Measurements from ENCODE around the gene TXLNB. TPM values are rescaled to one million over a fixed set of nuclear protein-coding genes. Genes with fewer than 3 reads are reported as not detected.

TXLNB gene
- polyA plus RNA-seq, 1 of the 3 experiments (the other 2 are of a cell fraction): 0.12 TPM

DNA sequence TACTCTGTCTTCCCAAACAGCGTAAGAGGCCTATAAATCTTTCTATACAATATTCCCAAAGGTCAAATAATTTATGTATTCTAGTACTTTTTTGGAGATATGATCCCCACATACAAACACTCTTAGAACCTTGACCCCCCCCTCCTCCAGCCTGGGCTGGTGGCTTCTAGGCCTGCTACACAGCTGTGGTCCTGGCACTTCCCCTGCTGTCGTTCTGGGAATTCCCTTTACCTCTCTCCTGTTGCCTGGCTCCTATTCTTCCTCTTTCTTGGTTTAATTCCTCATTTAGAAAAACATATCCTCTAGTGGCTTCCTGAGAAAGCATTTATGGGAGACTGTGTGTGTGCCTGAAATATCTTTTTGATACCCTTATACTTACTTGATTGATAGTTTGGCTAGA is 4.1 kb upstream of the TXLNB start:
- Histone ChIP-seq H3K79me2 (ENCODE audit: insufficient read depth) (no peaks in the 10 kb centered on the region), H3F3A (replicated peaks; ENCODE audit: insufficient read depth) (no peaks in the 10 kb centered on the region), H3K9me3 (no peaks in the 10 kb centered on the region), H3K4me3 (ENCODE audit: low read depth in 2 of 2, low read length in 1 of 2) (no peak overlapping the region), H2AFZ (ENCODE audit: low read depth) (no peak overlapping the region), H3K4me2 (no peak overlapping the region), H3K27ac (ENCODE audit: low read depth in 2 of 2, low read length in 1 of 2) (no peak overlapping the region), H3K4me1 (ENCODE audit: control insufficient read depth in 1 of 2, insufficient read depth in 2 of 2, low read depth in 1 of 2, low read length in 1 of 2) (no peaks in the 10 kb centered on the region), H3K36me3 (replicated peaks in 1 of 2; ENCODE audit: control insufficient read depth in 1 of 2, insufficient read depth in 2 of 2, low read length in 1 of 2) (no peaks in the 10 kb centered on the region), H3K9me2 (no peaks in the 10 kb centered on the region), H3K27me3 (ENCODE audit: insufficient read depth) (peaks cover 22% of the 10 kb centered on the region; the same call in 1 of the 2 replicates), H3K9ac (no peak overlapping the region), H4K20me1 (ENCODE audit: insufficient read depth) (no peaks in the 10 kb centered on the region)
- TF ChIP-seq MAX (IDR thresholded peaks at IDR 0.05; ENCODE audit: low read depth): no peak
- no peak for TF ChIP-seq RAD21 (IDR thresholded peaks at IDR 0.05; ENCODE audit: low read length)
- no peak for TF ChIP-seq REST (IDR thresholded peaks at IDR 0.05; ENCODE audit: low read depth, low read length)
- no peak for TF ChIP-seq POLR2AphosphoS5 (IDR thresholded peaks at IDR 0.05; ENCODE audit: low read depth, low read length)
- no peak for TF ChIP-seq TCF12 (IDR thresholded peaks at IDR 0.05)
- no peak for TF ChIP-seq NRF1 (IDR thresholded peaks at IDR 0.05; ENCODE audit: low read depth, low read length)
- no peak for TF ChIP-seq FOSL2 (IDR thresholded peaks at IDR 0.05; ENCODE audit: borderline replicate concordance, low read depth)
- no peak for TF ChIP-seq TEAD4 (IDR thresholded peaks at IDR 0.05; ENCODE audit: borderline replicate concordance, insufficient read depth)
- TF ChIP-seq YY1 (IDR thresholded peaks at IDR 0.05; ENCODE audit: low read depth): no peak
- TF ChIP-seq NFIC (IDR thresholded peaks at IDR 0.05; ENCODE audit: borderline replicate concordance): no peak
- no peak for TF ChIP-seq ZBTB33 (IDR thresholded peaks at IDR 0.05; ENCODE audit: borderline replicate concordance, low read depth)
- TF ChIP-seq SMC3 (IDR thresholded peaks at IDR 0.05; ENCODE audit: low read depth, low read length): no peak
- TF ChIP-seq, protein P1, sequence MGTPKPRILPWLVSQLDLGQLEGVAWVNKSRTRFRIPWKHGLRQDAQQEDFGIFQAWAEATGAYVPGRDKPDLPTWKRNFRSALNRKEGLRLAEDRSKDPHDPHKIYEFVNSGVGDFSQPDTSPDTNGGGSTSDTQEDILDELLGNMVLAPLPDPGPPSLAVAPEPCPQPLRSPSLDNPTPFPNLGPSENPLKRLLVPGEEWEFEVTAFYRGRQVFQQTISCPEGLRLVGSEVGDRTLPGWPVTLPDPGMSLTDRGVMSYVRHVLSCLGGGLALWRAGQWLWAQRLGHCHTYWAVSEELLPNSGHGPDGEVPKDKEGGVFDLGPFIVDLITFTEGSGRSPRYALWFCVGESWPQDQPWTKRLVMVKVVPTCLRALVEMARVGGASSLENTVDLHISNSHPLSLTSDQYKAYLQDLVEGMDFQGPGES (IDR thresholded peaks at IDR 0.05; ENCODE audit: low read depth, low read length): no peak
- TF ChIP-seq EZH2phosphoT487 (IDR thresholded peaks at IDR 0.05; ENCODE audit: borderline replicate concordance, low read depth): no peak
- TF ChIP-seq, protein P2, sequence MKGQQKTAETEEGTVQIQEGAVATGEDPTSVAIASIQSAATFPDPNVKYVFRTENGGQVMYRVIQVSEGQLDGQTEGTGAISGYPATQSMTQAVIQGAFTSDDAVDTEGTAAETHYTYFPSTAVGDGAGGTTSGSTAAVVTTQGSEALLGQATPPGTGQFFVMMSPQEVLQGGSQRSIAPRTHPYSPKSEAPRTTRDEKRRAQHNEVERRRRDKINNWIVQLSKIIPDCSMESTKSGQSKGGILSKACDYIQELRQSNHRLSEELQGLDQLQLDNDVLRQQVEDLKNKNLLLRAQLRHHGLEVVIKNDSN (IDR thresholded peaks at IDR 0.05; ENCODE audit: borderline replicate concordance, low read depth): no peak
- DNase-seq: no peak
- ChIA-PET CTCF (interaction anchor here (0.7 kb wide), 1 partner anchor 857 kb away, joined by 3 read pairs; no protein-coding TSS in a partner anchor), POLR2A (no interaction called here)
- WGBS (ENCODE audit: low lambda C conversion rate): 7% methylated on average over 2 of the region's 2 CpGs
